ENCODE data around the gene S100A3. TPM values are rescaled to one million over a fixed set of nuclear protein-coding genes. Genes with fewer than 3 reads are reported as not detected.
"Not testable (repeated sequence)": the region's sequence is repeated elsewhere in the genome, so short reads cannot be mapped to it uniquely, and the experiment has no call there.

S100A3 gene
- total and polyA plus RNA-seq, 3 donors from 2014 or later = 0.67 TPM; not detected in 2

DNA sequence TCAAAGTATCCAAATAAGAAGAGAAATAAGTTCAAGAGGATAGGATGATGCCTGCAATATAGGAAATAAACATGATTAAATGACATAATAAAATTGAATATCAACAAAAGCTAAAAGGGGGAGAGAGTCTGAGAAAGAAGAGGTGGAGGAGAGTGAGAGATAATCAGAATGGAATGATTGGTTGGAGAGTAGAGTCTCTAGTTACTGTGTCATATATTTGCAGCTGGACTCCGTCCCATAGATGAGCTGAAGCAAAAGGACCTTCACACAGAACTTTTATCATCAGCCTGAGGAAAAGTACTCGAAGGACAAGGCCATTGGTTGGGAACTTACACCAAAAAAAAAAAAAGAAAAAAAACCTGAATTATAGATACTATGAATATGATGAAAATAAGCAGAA is 39.4 kb upstream of the S100A3 start:
- no peak overlapping the region for H3K4me3 ChIP-seq
- intact Hi-C loops (cut with DNase I; ENCODE audit: low total_unique reads) = no loop called here
- DNase-seq = peak; percentile 44
- H3K27ac ChIP-seq = peak overlapping the region in 1 of 2 donors; percentile 37
- TF ChIP-seq, protein P1, sequence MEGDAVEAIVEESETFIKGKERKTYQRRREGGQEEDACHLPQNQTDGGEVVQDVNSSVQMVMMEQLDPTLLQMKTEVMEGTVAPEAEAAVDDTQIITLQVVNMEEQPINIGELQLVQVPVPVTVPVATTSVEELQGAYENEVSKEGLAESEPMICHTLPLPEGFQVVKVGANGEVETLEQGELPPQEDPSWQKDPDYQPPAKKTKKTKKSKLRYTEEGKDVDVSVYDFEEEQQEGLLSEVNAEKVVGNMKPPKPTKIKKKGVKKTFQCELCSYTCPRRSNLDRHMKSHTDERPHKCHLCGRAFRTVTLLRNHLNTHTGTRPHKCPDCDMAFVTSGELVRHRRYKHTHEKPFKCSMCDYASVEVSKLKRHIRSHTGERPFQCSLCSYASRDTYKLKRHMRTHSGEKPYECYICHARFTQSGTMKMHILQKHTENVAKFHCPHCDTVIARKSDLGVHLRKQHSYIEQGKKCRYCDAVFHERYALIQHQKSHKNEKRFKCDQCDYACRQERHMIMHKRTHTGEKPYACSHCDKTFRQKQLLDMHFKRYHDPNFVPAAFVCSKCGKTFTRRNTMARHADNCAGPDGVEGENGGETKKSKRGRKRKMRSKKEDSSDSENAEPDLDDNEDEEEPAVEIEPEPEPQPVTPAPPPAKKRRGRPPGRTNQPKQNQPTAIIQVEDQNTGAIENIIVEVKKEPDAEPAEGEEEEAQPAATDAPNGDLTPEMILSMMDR (IDR thresholded peaks at IDR 0.05) = no peak
- no peak for TF ChIP-seq POLR2A (IDR thresholded peaks at IDR 0.05)
- 44 to 61% methylated on average over 2 of the region's 2 CpGs for WGBS, 2 donors
- H3K4me1 ChIP-seq = peaks cover 15% of the 10 kb centered on the region
- H3K27me3 ChIP-seq = no peaks in the 10 kb centered on the region
- H3K9me3 ChIP-seq = no peaks in the 10 kb centered on the region
- no peaks in the 10 kb centered on the region for H3K36me3 ChIP-seq (ENCODE audit: low read depth, missing control alignments)

DNA sequence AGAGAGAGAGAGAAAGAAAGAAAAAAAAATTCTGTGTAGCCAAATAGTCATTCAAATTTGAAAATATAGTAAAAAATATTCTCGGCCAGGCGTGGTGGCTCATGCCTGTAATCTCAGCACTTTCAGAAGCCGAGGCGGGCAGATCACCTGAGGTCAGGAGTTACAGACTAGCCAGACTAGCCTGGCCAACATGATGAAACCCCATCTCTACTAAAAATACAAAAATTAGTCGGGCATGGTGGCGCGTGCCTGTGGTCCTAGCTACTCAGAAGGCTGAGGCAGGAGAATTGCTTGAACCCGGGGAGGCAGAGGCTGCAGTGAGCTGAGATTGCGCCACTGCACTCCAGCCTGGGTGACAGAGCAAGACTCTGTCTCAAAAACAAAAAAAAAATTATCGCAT is 39.0 kb upstream of the S100A3 start:
- DNase-seq; H3K36me3 ChIP-seq (ENCODE audit: low read depth, missing control alignments); H3K4me3 ChIP-seq; H3K27me3 ChIP-seq; intact Hi-C loops (cut with DNase I; ENCODE audit: low total_unique reads); H3K9me3 ChIP-seq: not testable (repeated sequence)
- 49 to 75% methylated on average over 10 of the region's 10 CpGs for WGBS, 2 donors
- Histone ChIP-seq H3K27ac (peak overlapping the region; percentile 37 to 61), H3K4me1 (peaks cover 15% of the 10 kb centered on the region)

DNA sequence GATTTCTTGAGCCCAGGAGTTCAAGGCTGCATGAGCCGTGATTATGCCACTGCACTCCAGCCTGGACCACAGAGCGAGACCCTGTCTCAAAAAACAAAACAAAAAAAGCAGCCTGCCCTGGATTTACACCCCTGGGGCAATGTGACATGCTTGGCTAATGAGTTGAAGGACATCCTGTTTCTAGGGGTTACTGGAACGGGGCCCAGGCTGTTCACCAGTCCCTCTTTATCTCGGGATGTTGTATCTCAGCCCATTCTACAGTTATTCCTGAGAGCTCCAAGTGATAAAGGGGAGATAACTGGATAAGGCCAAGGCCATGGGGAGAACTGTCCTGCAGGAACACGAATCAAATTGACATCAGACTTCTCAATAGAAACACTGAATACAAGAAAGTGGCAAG is 38.3 kb upstream of the S100A3 start:
- intact Hi-C loops (cut with DNase I; ENCODE audit: low total_unique reads) = no loop called here
- Histone ChIP-seq H3K27me3 (no peaks in the 10 kb centered on the region), H3K4me3 (no peak overlapping the region), H3K9me3 (no peaks in the 10 kb centered on the region), H3K27ac (peak overlapping the region; percentile 37 to 61), H3K36me3 (ENCODE audit: low read depth, missing control alignments) (no peaks in the 10 kb centered on the region), H3K4me1 (peaks cover 15% of the 10 kb centered on the region)
- DNase-seq = no peak
- TF ChIP-seq, protein P1 (IDR thresholded peaks at IDR 0.05) = no peak
- TF ChIP-seq POLR2A (IDR thresholded peaks at IDR 0.05) = no peak
- 47 to 66% methylated on average over 5 of the region's 5 CpGs for WGBS, 2 donors

DNA sequence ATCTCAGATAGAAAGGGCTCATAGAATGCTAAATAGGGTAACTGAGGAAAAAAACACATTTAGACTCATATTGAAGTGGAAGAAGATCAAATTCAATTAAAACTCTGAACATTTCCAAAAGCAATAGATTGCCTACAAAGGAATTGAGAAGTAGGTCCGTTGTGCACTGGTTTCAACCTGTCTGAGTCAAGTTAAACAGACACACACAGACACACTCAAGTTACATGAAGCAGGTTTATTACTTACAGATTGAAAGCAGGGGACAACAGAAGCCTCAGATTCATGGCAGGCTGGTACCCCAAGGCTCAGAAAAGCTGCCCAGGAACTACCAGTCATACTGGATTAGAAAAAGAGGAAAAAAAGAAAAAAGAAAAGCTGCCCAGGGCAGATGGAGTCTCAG is 37.3 kb upstream of the S100A3 start:
- H3K36me3 ChIP-seq (ENCODE audit: low read depth, missing control alignments) = no peaks in the 10 kb centered on the region
- no peaks in the 10 kb centered on the region for H3K9me3 ChIP-seq
- peaks cover 15% of the 10 kb centered on the region for H3K4me1 ChIP-seq
- intact Hi-C loops (cut with DNase I; ENCODE audit: low total_unique reads) = no loop called here
- no peak overlapping the region for H3K4me3 ChIP-seq
- TF ChIP-seq, protein P1 (IDR thresholded peaks at IDR 0.05) = no peak
- TF ChIP-seq POLR2A (IDR thresholded peaks at IDR 0.05) = no peak
- no peaks in the 10 kb centered on the region for H3K27me3 ChIP-seq
- WGBS, 2 donors = 55 to 69% methylated on average over 1 of the region's 1 CpG
- peak overlapping the region in 1 of 2 donors; percentile 61 for H3K27ac ChIP-seq
- no peak for DNase-seq

DNA sequence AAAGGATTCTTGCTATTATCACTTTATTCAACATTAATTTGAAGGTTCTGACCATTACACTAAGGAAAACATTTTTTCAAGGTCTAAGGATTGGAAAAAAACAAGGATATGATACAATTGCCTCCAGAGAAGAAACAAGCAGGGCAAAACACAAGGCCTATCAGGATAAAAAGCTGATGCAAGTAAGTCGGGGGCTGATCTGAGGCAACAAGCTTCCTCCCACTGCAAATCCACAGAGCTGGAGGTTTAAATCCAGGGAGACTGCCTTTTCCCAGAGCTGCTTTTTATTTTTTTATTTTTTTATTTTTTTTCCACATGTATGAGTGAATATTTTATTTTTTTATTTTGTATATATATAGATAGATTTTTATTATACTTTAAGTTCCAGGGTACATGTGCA is 35.9 kb upstream of the S100A3 start:
- intact Hi-C loops (cut with DNase I; ENCODE audit: low total_unique reads) = no loop called here
- Histone ChIP-seq H3K9me3 (no peaks in the 10 kb centered on the region), H3K4me1 (peaks cover 15% of the 10 kb centered on the region), H3K27ac (peak overlapping the region; percentile 31 to 43), H3K36me3 (ENCODE audit: low read depth, missing control alignments) (no peaks in the 10 kb centered on the region), H3K4me3 (no peak overlapping the region), H3K27me3 (no peaks in the 10 kb centered on the region)
- peak; percentile 56 for DNase-seq
- WGBS, 2 donors = 56 to 65% methylated on average over 1 of the region's 1 CpG
- TF ChIP-seq, protein P1 (IDR thresholded peaks at IDR 0.05) = no peak
- no peak for TF ChIP-seq POLR2A (IDR thresholded peaks at IDR 0.05)
